Kidney capillary endothelial cell (primary cell): ENCODE measurements around the gene KLHL29.

Experiments
- DNase-seq: peaks from one replicate; pipeline ENCODE4 v3.0.0-alpha.2; 2018; ENCODE audit warnings: low spot score

The KLHL29 gene

GRCh38 chr2:23478087-23478932, 93.3 kb downstream of the KLHL29 start:
- no peak for DNase-seq

GRCh38 chr2:23478933-23479683, 94.1 kb downstream of the KLHL29 start:
- DNase-seq: no peak

GRCh38 chr2:23480957-23481797, 96.2 kb downstream of the KLHL29 start:
- no peak for DNase-seq

GRCh38 chr2:23482188-23482587, 97.2 kb downstream of the KLHL29 start:
- DNase-seq: no peak

GRCh38 chr2:23482607-23483006, 97.6 kb downstream of the KLHL29 start:
- no peak for DNase-seq

GRCh38 chr2:23483791-23484190, 98.8 kb downstream of the KLHL29 start:
- no peak for DNase-seq

- no peak for DNase-seq
Measured at GRCh38 chr2:23484275-23484674, 99.3 kb downstream of the KLHL29 start.

GRCh38 chr2:23484767-23485166, 99.8 kb downstream of the KLHL29 start:
- DNase-seq: no peak

GRCh38 chr2:23485261-23485660, 100.3 kb downstream of the KLHL29 start:
- no peak for DNase-seq

- no peak for DNase-seq
Measured at GRCh38 chr2:23485841-23486683, 101.1 kb downstream of the KLHL29 start.

GRCh38 chr2:23486684-23487075, 101.7 kb downstream of the KLHL29 start:
- no peak for DNase-seq

GRCh38 chr2:23487735-23488492, 102.9 kb downstream of the KLHL29 start:
- DNase-seq: no peak

GRCh38 chr2:23488584-23488983, 103.6 kb downstream of the KLHL29 start:
- DNase-seq: no peak

- no peak for DNase-seq
Measured at GRCh38 chr2:23489471-23490322, 104.7 kb downstream of the KLHL29 start.

GRCh38 chr2:23491591-23492336, 106.8 kb downstream of the KLHL29 start:
- no peak for DNase-seq

GRCh38 chr2:23492337-23492675, 107.3 kb downstream of the KLHL29 start:
- DNase-seq: no peak

GRCh38 chr2:23492921-23493320, 107.9 kb downstream of the KLHL29 start:
- DNase-seq: no peak

- no peak for DNase-seq
Measured at GRCh38 chr2:23493846-23494245, 108.9 kb downstream of the KLHL29 start.

- no peak for DNase-seq
Measured at GRCh38 chr2:23494286-23494685, 109.3 kb downstream of the KLHL29 start.
